Urothelium cell line (cell line): ENCODE measurements around the gene SEPSECS.
"Not testable (repeated sequence)": the region's sequence is repeated elsewhere in the genome, so short reads cannot be mapped to it uniquely, and the experiment has no call there.

Experiments used
- DNase-seq: peaks from one replicate; pipeline ENCODE4 v3.0.0; 2011; ENCODE audit warnings: low spot score, mixed read lengths
- FAIRE-seq: peaks from 2 replicates; lab custom pipeline; 2011; peaks lifted over from hg19 to GRCh38; lab: Jason Lieb, UNC

The SEPSECS gene

DNA sequence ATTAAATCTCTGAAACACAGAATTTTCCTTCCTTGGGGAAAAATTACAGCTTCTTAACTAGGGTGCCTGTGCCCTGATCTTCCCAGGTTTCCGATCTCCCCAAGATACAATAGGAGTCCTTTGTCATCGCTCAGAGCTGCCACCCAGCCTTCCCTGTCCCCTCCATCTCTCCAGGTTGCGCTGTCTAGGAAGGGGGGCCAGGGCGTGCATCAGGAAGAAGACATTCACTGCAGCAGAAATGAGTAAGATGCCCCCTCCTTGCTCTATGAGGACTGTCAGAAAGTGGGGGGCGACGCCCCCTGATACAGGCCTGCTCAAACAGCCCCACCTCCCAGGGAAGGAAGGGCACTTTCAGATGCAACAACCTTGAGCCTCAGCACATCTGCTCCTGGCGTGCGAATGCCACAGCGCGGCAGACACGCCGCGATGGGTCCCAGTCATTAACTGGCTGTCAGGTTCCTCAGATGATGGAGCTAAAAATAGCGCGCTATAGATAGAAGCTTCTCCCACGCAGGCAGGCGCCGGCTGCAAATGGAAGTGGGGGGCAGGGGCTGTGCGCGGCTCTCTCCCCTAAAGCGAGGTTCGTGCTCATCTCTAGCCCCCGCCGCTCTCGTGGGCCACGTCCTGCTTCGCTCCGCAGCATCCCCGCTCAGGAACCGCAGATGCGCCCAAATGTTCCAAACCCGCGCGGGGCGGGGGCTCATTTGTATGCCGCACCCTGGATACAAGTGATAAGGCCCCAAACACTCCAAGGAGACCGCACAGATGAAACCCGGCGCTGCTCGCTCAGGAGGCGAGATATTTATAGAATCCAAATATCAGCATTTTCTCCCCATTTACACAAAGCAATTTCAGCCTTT, 71.9 kb downstream of the SEPSECS start:
- DNase-seq = no peak
- no peak for FAIRE-seq

DNA sequence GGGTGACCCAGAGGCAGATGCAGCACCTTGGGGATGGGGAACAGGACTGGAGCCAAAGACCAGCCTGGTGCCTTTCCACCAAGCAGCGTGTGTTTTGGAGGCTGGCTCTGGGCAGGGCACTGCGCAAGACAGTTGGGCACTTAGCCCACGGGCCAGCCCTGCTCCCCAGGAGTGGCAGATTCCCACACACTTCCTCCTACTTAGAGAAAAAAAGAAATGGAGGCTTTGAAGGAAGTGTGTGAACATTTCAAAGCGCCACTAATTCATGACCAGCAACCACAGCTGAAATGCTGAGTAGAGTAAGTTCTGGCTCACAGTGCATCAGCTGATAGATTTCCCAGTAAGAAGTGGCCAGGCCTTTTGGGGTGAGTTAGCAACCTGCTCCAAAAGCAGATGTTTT, 74.6 kb downstream of the SEPSECS start:
- DNase-seq = no peak
- FAIRE-seq = no peak

DNA sequence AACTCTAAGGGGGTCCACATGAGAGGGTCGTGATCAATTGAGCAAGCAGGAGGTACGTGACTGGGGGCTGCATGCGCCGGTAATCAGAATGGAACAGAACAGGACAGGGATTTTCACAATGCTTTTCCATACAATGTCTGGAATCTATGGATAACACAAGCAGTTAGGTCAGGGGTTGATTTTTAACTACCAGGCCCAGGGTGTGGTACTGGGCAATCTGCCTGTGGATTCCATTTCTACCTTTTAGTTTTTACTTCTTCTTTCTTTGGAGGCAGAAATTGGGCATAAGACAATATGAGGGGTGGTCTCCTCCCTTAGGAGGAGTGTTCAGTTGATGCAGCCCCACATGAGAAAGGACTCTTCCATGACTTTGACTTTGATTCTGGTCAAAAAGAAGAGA, 76.8 kb downstream of the SEPSECS start:
- FAIRE-seq, DNase-seq: not testable (repeated sequence)

DNA sequence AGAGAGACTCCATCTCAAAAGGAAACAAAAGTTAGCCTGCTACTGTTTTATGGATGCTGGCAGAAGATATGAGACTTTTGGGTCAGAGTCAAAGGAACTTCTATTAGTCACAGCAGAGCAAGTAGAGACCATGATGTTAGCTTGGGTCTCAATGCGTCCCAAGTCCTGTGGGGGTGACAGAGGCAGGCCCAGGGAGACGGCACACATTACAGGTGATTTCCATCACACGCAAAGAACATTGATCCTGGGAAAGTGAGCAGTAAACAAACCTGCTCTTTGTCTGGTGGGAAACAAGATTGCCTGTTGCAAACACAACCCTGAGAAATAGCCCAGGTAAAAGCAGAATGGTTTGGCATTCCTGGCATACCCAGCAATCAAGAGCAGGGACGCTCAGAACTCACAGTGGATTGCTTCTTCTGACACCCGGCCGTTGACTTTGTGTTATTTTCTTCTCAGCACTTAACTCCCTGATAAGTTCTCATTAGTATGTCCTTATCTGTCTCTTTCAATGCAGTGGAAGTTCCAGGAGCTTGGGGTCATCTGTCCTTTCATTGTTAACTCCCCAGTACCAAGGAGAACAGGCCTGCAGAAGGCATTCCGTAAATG, 78.3 kb downstream of the SEPSECS start:
- DNase-seq = no peak
- no peak for FAIRE-seq

DNA sequence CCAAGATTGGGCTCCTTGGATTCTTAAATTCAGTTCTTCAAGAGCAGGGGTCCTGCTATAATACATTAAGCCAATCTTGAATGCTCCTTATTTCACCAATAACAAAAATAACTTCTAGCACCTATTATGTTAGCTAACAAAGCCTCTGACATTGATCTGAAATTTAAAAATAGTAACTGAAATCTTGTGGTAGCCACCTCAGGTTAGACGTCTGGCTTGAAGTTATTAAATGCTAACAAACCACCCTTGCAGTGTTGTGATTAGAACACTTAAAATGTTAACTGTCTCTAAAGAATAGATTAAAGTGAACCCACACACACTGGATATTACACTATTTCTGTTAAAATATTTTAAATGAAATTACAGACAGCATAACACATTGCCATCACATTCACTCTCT, 79.7 kb downstream of the SEPSECS start:
- no peak for DNase-seq

DNA sequence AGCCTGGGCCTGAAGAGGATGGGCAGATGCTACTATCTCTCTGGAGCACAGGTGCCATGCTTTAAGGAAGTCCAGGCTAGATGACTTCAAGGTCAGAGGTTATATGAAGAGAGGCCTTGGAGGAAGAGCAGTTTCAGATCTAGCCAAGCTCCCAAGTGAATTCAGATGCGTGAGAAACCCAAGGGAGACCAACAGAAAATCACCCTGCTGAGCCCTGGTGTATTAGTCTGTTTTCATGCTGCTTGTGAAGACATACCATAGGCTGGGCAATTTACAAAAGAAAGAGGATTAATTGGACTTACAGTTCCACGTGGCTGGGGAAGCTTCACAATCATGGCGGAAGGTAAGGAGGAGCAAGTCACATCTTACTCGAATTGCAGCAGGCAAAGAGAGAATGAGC, 81.7 kb downstream of the SEPSECS start:
- FAIRE-seq (no peak), DNase-seq (no peak)

More for the DNA sequence above, 79.7 kb downstream of the SEPSECS start:
- FAIRE-seq = no peak

DNA sequence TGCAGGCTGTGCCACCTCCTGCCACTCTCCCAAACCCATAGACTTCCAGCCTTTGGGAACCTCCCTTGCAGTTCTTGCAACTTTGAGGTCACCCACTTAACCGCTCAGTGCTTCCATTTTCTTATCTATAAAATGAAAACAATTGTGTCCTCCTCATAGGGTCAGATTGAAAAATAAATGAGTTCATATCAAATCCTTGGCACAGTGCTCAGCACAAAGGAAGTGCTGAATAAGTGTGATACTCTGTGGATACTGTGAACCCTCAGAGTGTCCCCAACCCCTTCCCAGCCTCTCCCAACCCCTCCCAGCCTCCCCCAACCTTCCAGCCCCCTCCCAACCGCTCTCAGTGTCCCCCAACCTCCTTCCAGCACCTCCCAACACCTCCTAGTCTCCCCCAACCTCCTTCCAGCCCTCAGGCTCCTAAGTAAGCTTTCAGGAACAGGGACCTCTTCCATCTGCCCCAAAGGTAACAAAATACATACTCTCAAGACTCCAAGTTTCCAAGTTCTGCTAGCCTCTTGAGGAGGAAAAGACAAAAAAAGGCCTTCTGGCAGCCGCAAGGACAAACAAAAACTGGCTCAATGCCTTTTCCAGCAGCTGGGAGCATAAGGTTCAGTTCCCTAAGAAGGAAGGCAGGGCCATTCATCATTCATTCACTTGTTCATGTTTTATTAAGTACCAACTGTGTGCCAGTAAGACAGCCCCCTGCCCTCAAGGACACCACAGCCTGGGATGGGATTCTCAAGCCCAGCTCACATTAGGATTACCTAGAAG, 83.4 kb downstream of the SEPSECS start:
- no peak for DNase-seq
- no peak for FAIRE-seq

DNA sequence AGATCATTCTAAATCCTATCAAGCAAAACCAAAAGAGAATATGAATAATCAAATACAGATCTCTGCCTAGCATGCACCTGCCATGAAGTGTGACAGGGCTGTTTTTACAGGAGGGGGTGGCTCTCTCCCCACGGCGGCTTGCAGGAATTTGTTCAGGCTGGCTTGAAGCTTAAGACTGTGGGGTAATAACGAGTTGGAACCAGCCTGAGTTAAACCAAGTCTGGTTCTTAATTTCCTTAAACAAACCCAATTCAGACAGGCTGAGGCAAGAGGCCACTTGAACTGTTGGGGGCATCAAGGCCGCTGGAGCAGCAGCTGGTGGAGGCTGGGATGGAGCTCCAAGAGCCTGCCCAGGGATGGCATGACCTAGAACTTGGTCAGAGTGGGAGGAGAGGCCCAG, 84.4 kb downstream of the SEPSECS start:
- FAIRE-seq = no peak
- DNase-seq = no peak

DNA sequence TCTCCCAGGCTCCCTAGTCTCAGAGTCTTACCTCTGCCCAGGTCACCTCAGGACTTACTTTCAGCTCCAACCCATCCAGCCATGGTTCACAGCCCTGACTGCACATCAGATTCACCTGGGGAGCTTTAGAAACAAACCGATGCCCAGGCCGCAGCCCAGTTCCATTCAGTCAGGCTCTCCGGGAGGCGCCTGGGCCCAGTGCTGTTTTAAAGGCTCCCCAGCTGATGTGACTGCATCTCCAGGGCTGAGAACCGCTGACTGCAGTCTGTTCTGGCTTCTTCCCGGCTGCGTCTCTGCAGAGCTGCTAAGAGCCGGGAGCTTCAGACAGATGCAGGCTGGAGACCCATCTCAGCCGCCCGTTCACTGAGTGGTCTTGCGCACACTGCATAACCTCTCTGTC, 85.1 kb downstream of the SEPSECS start:
- FAIRE-seq (no peak), DNase-seq (no peak)

DNA sequence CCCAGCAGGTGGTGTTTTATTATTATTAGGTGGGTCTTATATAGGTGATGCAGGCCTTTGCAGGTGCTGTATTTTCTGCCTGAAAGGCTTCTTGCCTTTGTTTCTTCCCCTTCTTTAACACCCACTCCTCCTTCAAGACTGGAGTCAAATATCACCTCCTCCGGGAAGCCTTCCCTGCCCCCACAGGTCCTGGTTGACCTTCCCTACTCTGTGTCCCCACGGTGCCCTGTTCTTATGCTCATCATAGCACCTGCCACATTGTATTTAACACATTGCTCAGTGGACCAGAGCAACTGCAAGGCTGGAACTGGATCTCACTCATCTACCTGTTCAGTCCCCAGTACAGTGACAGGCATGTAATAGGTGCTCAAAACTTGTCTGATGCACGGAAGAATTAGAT, 89.7 kb downstream of the SEPSECS start:
- FAIRE-seq (no peak), DNase-seq (no peak)
